SU-DHL-6 (cell line): ENCODE data around the gene TH.

Experiments used
- H2AFZ ChIP-seq: fragments of 200-600 bp; sonication (generic); 2 replicates; pipeline ENCODE4 v1.6.1; 2014; ENCODE audit warnings: low read depth, mild to moderate bottlenecking, moderate library complexity, mixed read lengths, antibody characterized with exemption, low read length; ENCODE audit not compliant: severe bottlenecking
- H3F3A ChIP-seq: fragments of 200-600 bp; shearing (Covaris generic); 2 replicates; pipeline ENCODE4 v1.6.0; 2016; ENCODE audit warnings: antibody characterized with exemption, mild to moderate bottlenecking; ENCODE audit not compliant: insufficient read depth
- H3K27ac ChIP-seq: fragments of 200-600 bp; sonication (generic); 2 replicates; pipeline ENCODE4 v1.5.1; 2016; ENCODE audit warnings: low read depth, mild to moderate bottlenecking, low read length, moderate library complexity, mixed read lengths
- H3K27me3 ChIP-seq: fragments of 200-600 bp; sonication (generic), shearing (Covaris generic); 2 replicates; pipeline ENCODE4 v1.6.0; 2014; ENCODE audit warnings: mild to moderate bottlenecking, low read length
- H3K36me3 ChIP-seq: fragments of 200-600 bp; sonication (generic); 2 replicates; pipeline ENCODE4 v1.6.1; 2014; ENCODE audit warnings: mild to moderate bottlenecking, low read length, mixed read lengths
- H3K4me2 ChIP-seq: fragments of 300-600, 200-600 bp; shearing (Covaris generic), sonication (generic); 2 replicates; pipeline ENCODE4 v1.6.0; 2014; ENCODE audit warnings: low read length, low read depth, mild to moderate bottlenecking; ENCODE audit not compliant: poor library complexity, severe bottlenecking
- H3K4me3 ChIP-seq: fragments of 200-600 bp; sonication (generic); 2 replicates; pipeline ENCODE4 v1.5.1; 2014; ENCODE audit warnings: antibody characterized with exemption, low read length, mild to moderate bottlenecking, mixed read lengths; ENCODE audit not compliant: insufficient read depth, poor library complexity, severe bottlenecking
- H3K79me2 ChIP-seq: fragments of 200-600 bp; sonication (generic); 2 replicates; pipeline ENCODE4 v1.6.1; 2014; ENCODE audit warnings: mild to moderate bottlenecking, low read length, moderate library complexity; ENCODE audit not compliant: insufficient read depth
- H3K9ac ChIP-seq: fragments of 200-600 bp; sonication (generic); 2 replicates; pipeline ENCODE4 v1.7.0; 2014; ENCODE audit warnings: mild to moderate bottlenecking, low read length
- H3K9me2 ChIP-seq: fragments of 200-600 bp; sonication (generic); replicated peaks from 2 replicates; pipeline ENCODE4 v1.6.1; 2014; ENCODE audit warnings: low read length; ENCODE audit not compliant: insufficient read depth
- H3K9me3 ChIP-seq: fragments of 200-600 bp; sonication (generic); 2 replicates; pipeline ENCODE4 v1.6.1; 2014; ENCODE audit warnings: low read length, mixed read lengths; ENCODE audit not compliant: insufficient read depth
- H4K20me1 ChIP-seq: fragments of 200-600 bp; sonication (generic); 2 replicates; pipeline ENCODE4 v1.6.1; 2014; ENCODE audit warnings: low read depth, mild to moderate bottlenecking, antibody characterized with exemption, low read length, moderate library complexity, mixed read lengths
- EZH2phosphoT487 ChIP-seq: fragments of 200-600 bp; sonication (generic), shearing (Covaris generic); conservative IDR thresholded peaks from 2 replicates; pipeline ENCODE4 v1.6.1; 2018; ENCODE audit warnings: mild to moderate bottlenecking, antibody characterized with exemption, low read length, moderate library complexity, mixed read lengths
- TF ChIP-seq, protein P1 (sequence below): fragments of 200-600 bp; sonication (generic); IDR thresholded peaks from one replicate; pipeline ENCODE4 v1.5.1; 2017; ENCODE audit warnings: antibody characterized with exemption, mild to moderate bottlenecking, low read length, moderate library complexity; ENCODE audit not compliant: insufficient read depth, poor library complexity, severe bottlenecking

TH gene

DNA sequence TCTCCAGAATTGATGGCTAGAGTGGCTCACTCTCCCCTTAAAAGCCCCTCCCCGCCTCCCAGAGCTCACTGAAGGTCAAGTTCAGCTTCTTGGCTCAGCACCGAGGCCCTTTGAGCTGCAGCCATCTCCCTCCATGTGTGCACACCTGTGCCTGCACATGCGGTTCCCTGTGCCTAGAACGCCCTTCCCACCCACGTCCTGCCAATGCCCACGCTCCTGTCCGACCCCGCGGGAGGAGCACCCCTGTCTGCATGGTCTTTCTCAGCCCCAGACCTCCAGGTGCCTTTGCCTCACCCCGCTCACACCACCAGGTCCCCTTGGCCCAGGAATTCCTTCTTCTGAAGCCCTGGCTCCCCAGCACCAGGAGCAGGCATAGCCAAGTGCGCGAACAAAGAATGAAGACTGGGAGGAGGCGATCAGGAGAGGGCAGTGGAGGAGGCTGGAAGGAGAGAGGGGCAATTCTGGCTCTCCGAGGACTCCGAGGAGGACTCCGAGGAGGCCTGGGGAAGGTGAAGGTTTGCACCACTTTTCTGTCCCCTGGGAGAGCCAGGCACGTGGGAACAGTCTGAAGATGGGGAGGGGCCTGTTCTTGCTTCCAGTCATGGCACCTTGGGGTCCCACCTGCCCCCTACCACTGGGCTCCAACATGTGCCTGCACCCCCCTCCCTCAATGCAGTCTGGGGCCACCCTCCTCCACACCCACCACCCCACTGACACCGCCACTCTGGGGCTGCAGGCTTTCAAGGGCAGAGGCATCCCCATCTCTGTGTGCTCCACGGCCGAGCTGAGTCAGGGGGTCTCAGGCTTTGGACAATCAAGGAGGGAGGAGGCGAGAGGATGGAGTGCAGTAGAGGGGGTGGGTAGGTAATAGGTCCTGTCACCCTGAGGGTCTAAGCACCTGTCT lies 50.1 kb downstream of the TH start:
- H3K9me2 ChIP-seq = no peaks in the 10 kb centered on the region
- TF ChIP-seq EZH2phosphoT487 = no peak
- TF ChIP-seq, protein P1, sequence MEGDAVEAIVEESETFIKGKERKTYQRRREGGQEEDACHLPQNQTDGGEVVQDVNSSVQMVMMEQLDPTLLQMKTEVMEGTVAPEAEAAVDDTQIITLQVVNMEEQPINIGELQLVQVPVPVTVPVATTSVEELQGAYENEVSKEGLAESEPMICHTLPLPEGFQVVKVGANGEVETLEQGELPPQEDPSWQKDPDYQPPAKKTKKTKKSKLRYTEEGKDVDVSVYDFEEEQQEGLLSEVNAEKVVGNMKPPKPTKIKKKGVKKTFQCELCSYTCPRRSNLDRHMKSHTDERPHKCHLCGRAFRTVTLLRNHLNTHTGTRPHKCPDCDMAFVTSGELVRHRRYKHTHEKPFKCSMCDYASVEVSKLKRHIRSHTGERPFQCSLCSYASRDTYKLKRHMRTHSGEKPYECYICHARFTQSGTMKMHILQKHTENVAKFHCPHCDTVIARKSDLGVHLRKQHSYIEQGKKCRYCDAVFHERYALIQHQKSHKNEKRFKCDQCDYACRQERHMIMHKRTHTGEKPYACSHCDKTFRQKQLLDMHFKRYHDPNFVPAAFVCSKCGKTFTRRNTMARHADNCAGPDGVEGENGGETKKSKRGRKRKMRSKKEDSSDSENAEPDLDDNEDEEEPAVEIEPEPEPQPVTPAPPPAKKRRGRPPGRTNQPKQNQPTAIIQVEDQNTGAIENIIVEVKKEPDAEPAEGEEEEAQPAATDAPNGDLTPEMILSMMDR = no peak
- no peak overlapping the region for H3K9ac ChIP-seq
- no peak overlapping the region for H2AFZ ChIP-seq
- no peaks in the 10 kb centered on the region for H4K20me1 ChIP-seq
- no peaks in the 10 kb centered on the region for H3K79me2 ChIP-seq
- no peaks in the 10 kb centered on the region for H3K9me3 ChIP-seq
- no peak overlapping the region for H3K4me3 ChIP-seq
- H3K4me2 ChIP-seq = no peak overlapping the region
- no peaks in the 10 kb centered on the region for H3F3A ChIP-seq
- H3K27me3 ChIP-seq = peaks cover 4% of the 10 kb centered on the region; the same call in 1 of the 2 replicates
- H3K36me3 ChIP-seq = no peaks in the 10 kb centered on the region
- H3K27ac ChIP-seq = no peak overlapping the region

DNA sequence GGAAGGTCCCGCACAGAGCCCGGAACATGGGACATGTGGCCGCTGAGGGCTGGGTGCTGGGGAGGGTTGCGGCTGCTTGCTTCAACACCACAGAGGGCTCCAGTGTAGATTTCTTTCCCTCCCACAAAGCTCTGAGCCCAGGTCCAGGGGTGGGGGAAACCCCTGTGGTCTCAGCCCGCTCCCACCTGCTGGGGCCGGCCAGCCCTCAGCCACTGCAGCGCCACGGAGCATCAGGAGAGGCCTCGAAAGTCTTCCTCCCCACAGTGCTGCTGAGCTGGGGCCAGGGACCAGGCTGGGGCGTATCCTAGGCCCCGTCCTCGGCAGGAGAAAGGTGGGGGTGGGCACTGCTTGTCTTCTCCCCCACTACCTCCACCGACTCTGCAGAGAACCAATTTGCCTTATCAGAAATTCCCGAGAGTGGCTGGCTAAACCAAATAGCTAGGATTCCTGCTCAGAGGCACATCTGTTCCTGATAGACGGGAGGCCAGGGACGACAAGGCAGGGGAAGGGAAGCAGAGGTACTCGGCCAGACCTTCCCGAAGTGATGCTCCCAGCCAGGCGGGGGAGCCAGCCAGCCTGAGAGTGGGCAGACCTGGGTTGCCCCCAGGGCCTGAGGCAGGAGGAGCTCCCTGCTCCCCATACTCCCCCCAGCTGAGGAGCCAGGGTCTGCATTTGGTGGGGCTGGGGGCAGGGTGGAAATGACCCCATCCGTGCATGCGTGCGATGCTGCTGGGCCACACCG lies 51.1 kb downstream of the TH start:
- no peak overlapping the region for H3K9ac ChIP-seq
- H2AFZ ChIP-seq = no peak overlapping the region
- H3K36me3 ChIP-seq = no peaks in the 10 kb centered on the region
- H4K20me1 ChIP-seq = no peaks in the 10 kb centered on the region
- H3F3A ChIP-seq = no peaks in the 10 kb centered on the region
- TF ChIP-seq, protein P1 = no peak
- TF ChIP-seq EZH2phosphoT487 = no peak
- H3K4me3 ChIP-seq = no peak overlapping the region
- no peaks in the 10 kb centered on the region for H3K9me3 ChIP-seq
- no peak overlapping the region for H3K4me2 ChIP-seq
- H3K27ac ChIP-seq = no peak overlapping the region
- no peaks in the 10 kb centered on the region for H3K9me2 ChIP-seq
- peaks cover 4% of the 10 kb centered on the region; the same call in 1 of the 2 replicates for H3K27me3 ChIP-seq
- no peaks in the 10 kb centered on the region for H3K79me2 ChIP-seq

DNA sequence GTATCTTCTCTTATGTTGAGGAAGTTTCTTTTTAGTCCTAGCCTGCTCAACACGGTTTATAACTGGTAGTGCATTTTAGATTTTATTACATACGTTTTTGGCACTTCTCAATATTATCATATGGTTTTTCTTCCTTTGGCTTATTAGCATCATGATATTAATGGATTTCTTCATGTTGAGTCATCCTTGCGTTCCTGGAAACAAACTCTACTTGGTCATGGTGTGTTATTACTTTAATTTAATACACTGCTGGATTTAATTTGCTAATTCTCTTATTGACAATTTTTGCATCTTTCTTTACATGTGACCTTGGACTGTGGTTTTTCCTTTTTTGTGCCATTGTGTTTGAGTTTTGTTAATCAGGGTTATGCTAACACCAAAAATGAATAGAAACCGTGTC lies 52.9 kb downstream of the TH start:
- H3F3A ChIP-seq = no peaks in the 10 kb centered on the region
- no peaks in the 10 kb centered on the region for H3K9me3 ChIP-seq
- peaks cover 4% of the 10 kb centered on the region; the same call in 1 of the 2 replicates for H3K27me3 ChIP-seq
- no peaks in the 10 kb centered on the region for H3K36me3 ChIP-seq
- H3K79me2 ChIP-seq = no peaks in the 10 kb centered on the region
- no peaks in the 10 kb centered on the region for H3K9me2 ChIP-seq
- H2AFZ ChIP-seq = no peak overlapping the region
- no peaks in the 10 kb centered on the region for H4K20me1 ChIP-seq
- no peak overlapping the region for H3K9ac ChIP-seq
- no peak overlapping the region for H3K4me3 ChIP-seq
- no peak for TF ChIP-seq EZH2phosphoT487
- TF ChIP-seq, protein P1 = no peak
- H3K27ac ChIP-seq = no peak overlapping the region
- H3K4me2 ChIP-seq = no peak overlapping the region
